GM19193 (cell line): ENCODE results near the gene EMP3.
A peak's percentile ranks its signal among the peaks of the same experiment; 100 is the strongest.

Experiments used
- POLR2A ChIP-seq: IDR thresholded peaks from 4 replicates; pipeline ENCODE4 v1.6.1; 2011; ENCODE audit not compliant: insufficient read depth, insufficient read length; ENCODE audit errors: extremely low read depth

Gene EMP3

GRCh38 chr19:48333467-48334384 lies 8.4 kb downstream of the EMP3 start:
- TF ChIP-seq POLR2A = peak; percentile 44

GRCh38 chr19:48338253-48338755 lies 13.0 kb downstream of the EMP3 start:
- TF ChIP-seq POLR2A = no peak

- TF ChIP-seq POLR2A = no peak
Observed at GRCh38 chr19:48338802-48339503, 13.6 kb downstream of the EMP3 start.

GRCh38 chr19:48340995-48341394 lies 15.6 kb downstream of the EMP3 start:
- TF ChIP-seq POLR2A = no peak

- TF ChIP-seq POLR2A = no peak
Observed at GRCh38 chr19:48341515-48342413, 16.4 kb downstream of the EMP3 start.

- TF ChIP-seq POLR2A = no peak
Observed at GRCh38 chr19:48342414-48342738, 17.0 kb downstream of the EMP3 start.

GRCh38 chr19:48342841-48343540 lies 17.6 kb downstream of the EMP3 start:
- no peak for TF ChIP-seq POLR2A

- no peak for TF ChIP-seq POLR2A
Observed at GRCh38 chr19:48344892-48345291, 19.5 kb downstream of the EMP3 start.

GRCh38 chr19:48346191-48346590 lies 20.8 kb downstream of the EMP3 start:
- TF ChIP-seq POLR2A = no peak

- TF ChIP-seq POLR2A = no peak
Observed at GRCh38 chr19:48348045-48348444, 22.7 kb downstream of the EMP3 start.

GRCh38 chr19:48348737-48349136 lies 23.4 kb downstream of the EMP3 start:
- TF ChIP-seq POLR2A = no peak

GRCh38 chr19:48350856-48351255 lies 25.5 kb downstream of the EMP3 start:
- no peak for TF ChIP-seq POLR2A

GRCh38 chr19:48351341-48351752 lies 26.0 kb downstream of the EMP3 start:
- no peak for TF ChIP-seq POLR2A

GRCh38 chr19:48353677-48354076 lies 28.3 kb downstream of the EMP3 start:
- no peak for TF ChIP-seq POLR2A

- TF ChIP-seq POLR2A = no peak
Observed at GRCh38 chr19:48354332-48354992, 29.1 kb downstream of the EMP3 start.
